K562 (cell line): Measurements from ENCODE around the gene CHMP4B. TPM values are rescaled to one million over a fixed set of nuclear protein-coding genes. Genes with fewer than 3 reads are reported as not detected.

Source experiments
- ATAC-seq: fragments of 200-7000 bp; cut with Tn5 transposase; 3 replicates; pipeline ENCODE4 v1.9.1; 2020; ENCODE audit warnings: moderate library complexity
- BruUV-seq: library from RNA; stranded (reverse); fragments of 400-500 nt; replicated peaks from 2 replicates; lab custom pipeline; 2021; lab: Mats Ljungman, UMichigan
- CTCF ChIA-PET: fragments of 300-600 bp; formaldehyde crosslinking; extraction: SDS; loops from one replicate; lab custom pipeline; 2021; ENCODE audit warnings: low intra/inter-chr PET ratio; lab: Yijun Ruan, JAX
- POLR2A ChIA-PET: fragments of 300-600, 350-650 bp; sonication (Branson Sonifier 250); formaldehyde crosslinking; extraction: SDS; loops from one replicate; lab custom pipeline; 2021; ENCODE audit warnings: antibody characterized with exemption, inconsistent platforms; lab: Yijun Ruan, JAX
- DNase-seq, 4 experiments: peaks; one replicate each; pipeline versions ENCODE4 v3.0.0 to v3.0.0-alpha.2; 2011 to 2018; ENCODE audit warnings: low spot score in 3 of 4, mixed read lengths in 3 of 4; ENCODE audit errors: extremely low read depth in 1 of 4
- FAIRE-seq: peaks from 2 replicates; lab custom pipeline; 2011; peaks lifted over from hg19 to GRCh38; lab: Jason Lieb, UNC
- H2AFZ ChIP-seq: 2 replicates; pipeline ENCODE4 v1.6.0; 2011; ENCODE audit warnings: low read depth, low read length, control low read depth, inconsistent platforms
- H3K27ac ChIP-seq: fragments of 200-600 bp; 3 replicates; pipeline ENCODE4 v1.8.0; 2011; ENCODE audit warnings: low read depth, mild to moderate bottlenecking, control low read depth, inconsistent platforms, low read length, moderate library complexity, mixed read lengths; ENCODE audit errors: extremely low read depth
- H3K27me3 ChIP-seq, 2 experiments: fragments of 300-600 bp in 1 of 2; 2 replicates in 1 of 2; 3 replicates in 1 of 2; pipeline versions ENCODE4 v1.6.0 to v1.8.0; 2011; ENCODE audit warnings: inconsistent platforms in 2 of 2, low read length in 2 of 2, mild to moderate bottlenecking in 1 of 2, mixed read lengths in 1 of 2, moderate library complexity in 1 of 2; ENCODE audit not compliant: control insufficient read depth in 2 of 2, insufficient read depth in 2 of 2
- H3K36me3 ChIP-seq: fragments of 300-600 bp; 3 replicates; pipeline ENCODE4 v1.8.0; 2011; ENCODE audit warnings: mild to moderate bottlenecking, low read length, inconsistent platforms; ENCODE audit not compliant: control insufficient read depth, insufficient read depth
- H3K4me1 ChIP-seq, 2 experiments: fragments of 200-600 bp in 1 of 2; replicated peaks in 1 of 2; 2 replicates in 1 of 2; 3 replicates in 1 of 2; pipeline versions ENCODE4 v1.5.1 to v1.8.0; 2011; ENCODE audit warnings: inconsistent platforms in 2 of 2, low read length in 2 of 2, mild to moderate bottlenecking in 1 of 2, mixed read lengths in 1 of 2, moderate library complexity in 1 of 2; ENCODE audit not compliant: control insufficient read depth in 2 of 2, insufficient read depth in 2 of 2
- H3K4me2 ChIP-seq: 2 replicates; pipeline ENCODE4 v1.6.1; 2011; ENCODE audit warnings: low read length, control low read depth, inconsistent platforms, mixed read lengths; ENCODE audit not compliant: insufficient read depth
- H3K4me3 ChIP-seq: fragments of 200-600 bp; sonication (generic), shearing (Covaris generic); 2 replicates; pipeline ENCODE4 v1.5.1; 2016; ENCODE audit warnings: control low read depth, inconsistent platforms
- H3K79me2 ChIP-seq: fragments of 200-600 bp; 3 replicates; pipeline ENCODE4 v1.8.0; 2011; ENCODE audit warnings: low read length, inconsistent platforms; ENCODE audit not compliant: control insufficient read depth, insufficient read depth
- H3K9ac ChIP-seq, 2 experiments: 2 replicates each; pipeline versions ENCODE4 v1.6.0 to v1.6.1; 2011; ENCODE audit warnings: low read depth in 2 of 2, low read length in 2 of 2, control low read depth in 1 of 2, inconsistent platforms in 1 of 2, mild to moderate bottlenecking in 1 of 2, mixed read lengths in 1 of 2; ENCODE audit not compliant: insufficient read depth in 1 of 2
- H3K9me1 ChIP-seq: one replicate; pipeline ENCODE4 v1.6.0; 2011; ENCODE audit warnings: inconsistent platforms, mild to moderate bottlenecking, low read length, moderate library complexity; ENCODE audit not compliant: control insufficient read depth, insufficient read depth
- H3K9me3 ChIP-seq: replicated peaks from 2 replicates; pipeline ENCODE4 v1.5.1; 2011; ENCODE audit warnings: low read depth, low read length, inconsistent platforms; ENCODE audit not compliant: control insufficient read depth, insufficient read depth
- H4K20me1 ChIP-seq: replicated peaks from 2 replicates; pipeline ENCODE4 v1.6.1; 2011; ENCODE audit warnings: low read length, inconsistent platforms, mixed read lengths; ENCODE audit not compliant: control insufficient read depth, insufficient read depth
- HEY1 ChIP-seq: fragments of 250-450 bp; sonication (Bioruptor Pico); IDR thresholded peaks from 2 replicates; pipeline ENCODE4 v1.5.0; 2020; ENCODE audit warnings: mild to moderate bottlenecking, moderate library complexity, borderline replicate concordance
- SMC3 ChIP-seq: conservative IDR thresholded peaks from 2 replicates; pipeline ENCODE4 v1.6.1; 2011; ENCODE audit warnings: low read depth, low read length, improper control_type of control experiment; ENCODE audit not compliant: insufficient read depth
- THAP7 ChIP-seq: fragments of 250-450 bp; sonication (Bioruptor Pico); IDR thresholded peaks from 2 replicates; pipeline ENCODE4 v1.5.0; 2021
- ZNF398 ChIP-seq: fragments of 250-450 bp; sonication (Bioruptor Pico); IDR thresholded peaks from 2 replicates; pipeline ENCODE4 v1.8.0; 2021; ENCODE audit warnings: moderate library complexity, mild to moderate bottlenecking, inconsistent platforms
- ZNF407 ChIP-seq: fragments of 450-650 bp; IDR thresholded peaks from 2 replicates; pipeline ENCODE4 v1.6.1; 2016; ENCODE audit warnings: low read depth
- ZNF707 ChIP-seq: fragments of 250-450 bp; sonication (Bioruptor Pico); conservative IDR thresholded peaks from 2 replicates; pipeline ENCODE4 v1.8.0; 2022; ENCODE audit warnings: inconsistent platforms, mild to moderate bottlenecking, moderate library complexity
- WGBS: fragments of 100-300 bp; shearing (Covaris generic); methylation state at CpG from one replicate; pipeline ENCODE4 v1.1.6; 2016; ENCODE audit warnings: low coverage, mixed read lengths; ENCODE audit not compliant: insufficient coverage; ENCODE audit errors: missing lambda C conversion rate; 5-methylcytosine and 5-hydroxymethylcytosine counted together
- in situ Hi-C: fragments of 300-500 bp; cut with MboI; formaldehyde crosslinking; loops from 4 replicates; pipeline ENCODE4 v1.15.0; 2018; ENCODE audit warnings: inconsistent platforms, mixed read lengths
- intact Hi-C: fragments of 100-400 bp; cut with micrococcal nuclease; formaldehyde crosslinking; loops from 2 replicates; pipeline ENCODE4 v1.14.2; 2022
- polyA plus RNA-seq, 8 experiments: library from polyadenylated mRNA; depleted of rRNA in 4 of 8; stranded (reverse) in 5 of 8; unstranded in 3 of 8; fragments of >200 nt; fragmentation: Nextera tagmentation in 2 of 8; fragmentation: Illumina TruSeq in 1 of 8; extraction: Ambion mirVana in 2 of 8; extraction: Trizol in 1 of 8; gene quantifications; 2 replicates each; pipeline versions ENCODE4 v1.2.1 to v1.2.3, GENCODE V29; 2011 to 2014; ENCODE audit warnings: inconsistent platforms in 1 of 8, missing spikeins in 1 of 8
- total RNA-seq, 7 experiments: library from RNA; depleted of rRNA in 6 of 7; stranded (reverse); fragments of >200 nt in 6 of 7; fragmentation: Illumina TruSeq in 2 of 7; extraction: Trizol in 2 of 7; gene quantifications; 2 replicates each; pipeline versions ENCODE4 v1.2.1 to v1.2.3, GENCODE V29; 2011 to 2021; ENCODE audit warnings: low replicate concordance in 1 of 7

Gene CHMP4B
- total and polyA plus RNA-seq, 9 of the 15 experiments (the other 6 are each of a cell fraction or from before 2014, with no cell fraction given): 1.8 to 64.7 (median 31.8) TPM

- Histone ChIP-seq H3K79me2 (peaks cover 55% of the 10 kb centered on the region), H3K9me1 (peaks cover 4% of the 10 kb centered on the region), H3K27ac (no peak overlapping the region), H3K27me3 (no peaks in the 10 kb centered on the region), H4K20me1 (peaks cover 17% of the 10 kb centered on the region; the same call in 1 of the 2 replicates), H2AFZ (no peak overlapping the region), H3K4me3 (no peak overlapping the region), H3K4me2 (no peak overlapping the region), H3K9ac (no peak overlapping the region), H3K36me3 (peaks cover 14% of the 10 kb centered on the region; the same call in 1 of the 3 replicates), H3K4me1 (peaks cover 12 to 20% of the 10 kb centered on the region in 2 experiments), H3K9me3 (no peaks in the 10 kb centered on the region)
- DNase-seq: no peak
- POLR2A ChIA-PET: interaction anchor here (0.6 kb wide), 1 partner anchor 8 kb away, joined by 3 read pairs; no protein-coding TSS in a partner anchor
- no peak for FAIRE-seq
- no peak for ATAC-seq
- no TSS peak for BruUV-seq
- CTCF ChIA-PET: no interaction called here
- WGBS: 77% methylated on average over 10 of the region's 11 CpGs
- in situ Hi-C loops: no loop called here
- intact Hi-C loops: no loop called here
- TF ChIP-seq THAP7 (CRISPR knock-in tag) (no peak), HEY1 (CRISPR knock-in tag) (no peak), SMC3 (no peak), ZNF707 (CRISPR knock-in tag) (no peak), ZNF398 (no peak), ZNF407 (no peak)
Observed at GRCh38 chr20:33832103-33832804, 21.1 kb downstream of the CHMP4B start.
